SK-N-MC (cell line): Measurements from ENCODE around the gene PLA2G6.

Source experiments
- EZH2 ChIP-seq: fragments of 200-600 bp; sonication (generic); IDR thresholded peaks from one replicate; pipeline ENCODE4 v1.6.1; 2017; ENCODE audit warnings: antibody characterized with exemption
- POLR2AphosphoS5 ChIP-seq: IDR thresholded peaks from 2 replicates; pipeline ENCODE4 v1.6.1; 2012; ENCODE audit warnings: mild to moderate bottlenecking, low read depth, low read length, borderline replicate concordance

GRCh38 chr22:38191055-38191454 lies 9.4 kb upstream of the PLA2G6 start:
- TF ChIP-seq EZH2 (no peak), POLR2AphosphoS5 (no peak)
